GM12878 (cell line): ENCODE measurements around the gene PROX2. TPM values are rescaled to one million over a fixed set of nuclear protein-coding genes. Genes with fewer than 3 reads are reported as not detected.

Experiments used
- ATAC-seq: fragments of 200-7000 bp; cut with Tn5 transposase; 3 replicates; pipeline ENCODE4 v1.9.1; 2020; ENCODE audit warnings: mild to moderate bottlenecking, moderate library complexity
- BruUV-seq: library from RNA; stranded (reverse); fragments of 400-500 nt; replicated peaks from 2 replicates; lab custom pipeline; 2021; lab: Mats Ljungman, UMichigan
- CTCF ChIA-PET: fragments of 300-600 bp; sonication (Branson Sonifier 250); formaldehyde crosslinking; extraction: SDS; loops from one replicate; lab custom pipeline; 2021; ENCODE audit warnings: inconsistent platforms; lab: Yijun Ruan, JAX
- POLR2A ChIA-PET: fragments of 350-600 bp; formaldehyde crosslinking; extraction: SDS; loops from one replicate; lab custom pipeline; 2021; ENCODE audit warnings: inconsistent platforms; lab: Charles Lee
- RAD21 ChIA-PET: fragments of 300-600 bp; sonication (Branson Sonifier 250); formaldehyde crosslinking; loops from one replicate; lab custom pipeline; 2023; ENCODE audit warnings: antibody characterized with exemption; ENCODE audit not compliant: unreplicated experiment; lab: Charles Lee
- SMC1A ChIA-PET: fragments of 300-600 bp; sonication (Branson Sonifier 250); formaldehyde crosslinking; loops from one replicate; lab custom pipeline; 2023; ENCODE audit not compliant: unreplicated experiment, uncharacterized antibody; lab: Charles Lee
- DNase-seq: peaks from one replicate; pipeline ENCODE4 v3.0.0-alpha.2; 2011; ENCODE audit warnings: low read depth, low spot score
- FAIRE-seq: peaks from 3 replicates; lab custom pipeline; 2011; peaks lifted over from hg19 to GRCh38; lab: Jason Lieb, UNC
- H2AFZ ChIP-seq: 2 replicates; pipeline ENCODE4 v1.6.0; 2011; ENCODE audit warnings: low read depth, low read length, control low read depth; ENCODE audit not compliant: control insufficient read depth
- H3K27ac ChIP-seq: 2 replicates; pipeline ENCODE4 v1.5.1; 2011; ENCODE audit warnings: control low read depth; ENCODE audit not compliant: control insufficient read depth, insufficient read depth
- H3K27me3 ChIP-seq, 2 experiments: replicated peaks in 1 of 2; 2 replicates each; pipeline versions ENCODE4 v1.6.0 to v1.6.1; 2011; ENCODE audit warnings: low read length in 1 of 2; ENCODE audit not compliant: control insufficient read depth in 2 of 2, insufficient read depth in 2 of 2
- H3K36me3 ChIP-seq, 2 experiments: 2 replicates each; pipeline ENCODE4 v1.5.1; 2011; ENCODE audit warnings: low read length in 1 of 2; ENCODE audit not compliant: control insufficient read depth in 2 of 2, insufficient read depth in 2 of 2
- H3K4me1 ChIP-seq: 2 replicates; pipeline ENCODE4 v1.6.1; 2011; ENCODE audit warnings: mild to moderate bottlenecking, low read length, moderate library complexity, mixed read lengths; ENCODE audit not compliant: control insufficient read depth, insufficient read depth
- H3K4me2 ChIP-seq: 2 replicates; pipeline ENCODE4 v1.6.0; 2011; ENCODE audit warnings: control low read depth; ENCODE audit not compliant: control insufficient read depth, insufficient read depth
- H3K4me3 ChIP-seq: fragments of 200-600 bp; sonication (generic); 2 replicates; pipeline ENCODE4 v1.5.1; 2016
- H3K79me2 ChIP-seq: 2 replicates; pipeline ENCODE4 v1.6.0; 2011; ENCODE audit warnings: low read length; ENCODE audit not compliant: control insufficient read depth, insufficient read depth
- H3K9ac ChIP-seq: 2 replicates; pipeline ENCODE4 v1.8.0; 2011; ENCODE audit warnings: low read length, control low read depth, mixed read lengths; ENCODE audit not compliant: control insufficient read depth, insufficient read depth
- H3K9me3 ChIP-seq: replicated peaks from 3 replicates; pipeline ENCODE4 v1.5.1; 2011; ENCODE audit warnings: mild to moderate bottlenecking, low read length; ENCODE audit not compliant: control insufficient read depth, insufficient read depth
- H4K20me1 ChIP-seq: 2 replicates; pipeline ENCODE4 v1.6.0; 2011; ENCODE audit not compliant: control insufficient read depth, insufficient read depth
- EZH2 ChIP-seq: IDR thresholded peaks from 2 replicates; pipeline ENCODE4 v1.6.1; 2012; ENCODE audit warnings: low read depth, mild to moderate bottlenecking, control low read depth, inconsistent platforms, low read length, borderline replicate concordance; ENCODE audit not compliant: control insufficient read depth
- JUNB ChIP-seq: IDR thresholded peaks from 2 replicates; pipeline ENCODE4 v1.6.1; 2016; ENCODE audit warnings: antibody characterized with exemption, mild to moderate bottlenecking
- MXI1 ChIP-seq: fragments of 150-350 bp; IDR thresholded peaks from 2 replicates; pipeline ENCODE4 v1.6.1; 2011; ENCODE audit warnings: low read depth, mild to moderate bottlenecking, inconsistent platforms, low read length, improper control_type of control experiment
- POLR2A ChIP-seq: IDR thresholded peaks from 2 replicates; pipeline ENCODE4 v1.6.1; 2011; ENCODE audit warnings: low read depth, mild to moderate bottlenecking, low read length
- POLR2AphosphoS2 ChIP-seq: IDR thresholded peaks from 2 replicates; pipeline ENCODE4 v1.6.1; 2011; ENCODE audit warnings: low read depth, mild to moderate bottlenecking, low read length, improper control_type of control experiment, moderate library complexity
- POLR2AphosphoS5 ChIP-seq: IDR thresholded peaks from 2 replicates; pipeline ENCODE4 v1.6.1; 2011; ENCODE audit warnings: mild to moderate bottlenecking, low read length, inconsistent platforms
- SRF ChIP-seq, 2 experiments: IDR thresholded peaks; 2 replicates each; pipeline ENCODE4 v1.6.1; 2011; ENCODE audit warnings: low read depth in 2 of 2, low read length in 2 of 2, mild to moderate bottlenecking in 1 of 2, moderate library complexity in 1 of 2
- USF1 ChIP-seq: IDR thresholded peaks from 2 replicates; pipeline ENCODE4 v1.6.1; 2011; ENCODE audit warnings: borderline replicate concordance, low read depth, mild to moderate bottlenecking, moderate library complexity, mixed read lengths, low read length; ENCODE audit not compliant: insufficient read depth; ENCODE audit errors: extremely low read length
- WRNIP1 ChIP-seq: IDR thresholded peaks from 2 replicates; pipeline ENCODE4 v1.6.1; 2011; ENCODE audit warnings: low read depth, low read length, improper control_type of control experiment, borderline replicate concordance
- WGBS: methylation state at CpG from one replicate; pipeline ENCODE4 v1.1.6; 2016; ENCODE audit warnings: low lambda C conversion rate; ENCODE audit not compliant: insufficient replicate concordance, insufficient coverage; ENCODE audit errors: missing lambda C conversion rate; 5-methylcytosine and 5-hydroxymethylcytosine counted together
- in situ Hi-C: fragments of 300-500 bp; cut with MboI; formaldehyde crosslinking; loops from 9 replicates; pipeline ENCODE4 v1.14.3; 2018; ENCODE audit warnings: mixed read lengths
- intact Hi-C: fragments of 100-400 bp; cut with micrococcal nuclease; formaldehyde crosslinking; loops from one replicate; pipeline ENCODE4 v1.14.2; 2022; ENCODE audit not compliant: unreplicated experiment
- polyA plus RNA-seq, 11 experiments: library from polyadenylated mRNA; depleted of rRNA in 4 of 11; unstranded in 6 of 11; stranded (reverse) in 5 of 11; fragments of >200 nt; fragmentation: Nextera tagmentation in 4 of 11; fragmentation: Illumina TruSeq in 1 of 11; extraction: Ambion mirVana in 4 of 11; extraction: Trizol in 1 of 11; gene quantifications; 1 replicate in 1 of 11; 2 replicates in 10 of 11; pipeline versions ENCODE4 v1.2.1 to v1.2.3, GENCODE V29; 2011 to 2016; ENCODE audit warnings: inconsistent platforms in 2 of 11, missing spikeins in 2 of 11, low read depth in 1 of 11
- total RNA-seq, 4 experiments: library from RNA; depleted of rRNA in 3 of 4; stranded (reverse); fragments of >200 nt in 3 of 4; fragmentation: Illumina TruSeq in 1 of 4; extraction: Trizol in 1 of 4; gene quantifications; 2 replicates each; pipeline versions ENCODE4 v1.2.1 to v1.2.3, GENCODE V29; 2013 to 2021
- TF ChIP-seq, protein P1 (sequence below): IDR thresholded peaks from 2 replicates; pipeline ENCODE4 v1.6.1; 2011; ENCODE audit warnings: low read depth, low read length, improper control_type of control experiment, borderline replicate concordance

The PROX2 gene
- total and polyA plus RNA-seq, 10 of the 15 experiments (the other 5 are each of a cell fraction or from before 2014, with no cell fraction given) = 0.04 to 0.42 (median 0.19) TPM

- SMC1A ChIA-PET = interaction anchor here (10.3 kb wide), 1 partner anchor 44 kb away, joined by 165 read pairs; no protein-coding TSS in a partner anchor
- no peak for DNase-seq
- H3K9ac ChIP-seq = no peak overlapping the region
- H4K20me1 ChIP-seq = no peaks in the 10 kb centered on the region
- H3K27me3 ChIP-seq = no peaks in the 10 kb centered on the region
- TF ChIP-seq WRNIP1 (no peak), SRF (IDR thresholded peaks at IDR 0.05; ENCODE audit: low read depth in 2 of 2, low read length in 2 of 2) (no peak), MXI1 (no peak), POLR2AphosphoS2 (no peak), JUNB (no peak), POLR2AphosphoS5 (peak; percentile 46), USF1 (no peak), EZH2 (no peak), POLR2A (0 out of 2 replicates have a peak, but pooled peaks have one; percentile 42)
- TF ChIP-seq, protein P1, sequence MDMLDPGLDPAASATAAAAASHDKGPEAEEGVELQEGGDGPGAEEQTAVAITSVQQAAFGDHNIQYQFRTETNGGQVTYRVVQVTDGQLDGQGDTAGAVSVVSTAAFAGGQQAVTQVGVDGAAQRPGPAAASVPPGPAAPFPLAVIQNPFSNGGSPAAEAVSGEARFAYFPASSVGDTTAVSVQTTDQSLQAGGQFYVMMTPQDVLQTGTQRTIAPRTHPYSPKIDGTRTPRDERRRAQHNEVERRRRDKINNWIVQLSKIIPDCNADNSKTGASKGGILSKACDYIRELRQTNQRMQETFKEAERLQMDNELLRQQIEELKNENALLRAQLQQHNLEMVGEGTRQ = no peak
- no peaks in the 10 kb centered on the region for H3K9me3 ChIP-seq
- H3K36me3 ChIP-seq = peaks cover 25 to 35% of the 10 kb centered on the region in 2 experiments
- H3K79me2 ChIP-seq = no peaks in the 10 kb centered on the region
- CTCF ChIA-PET = interaction anchor here (7.0 to 26.0 kb wide), 2 partner anchors 26 to 44 kb away, joined by 73 to 552 read pairs; partner anchors contain the start of gene PROX2
- no peak for ATAC-seq
- POLR2A ChIA-PET = no interaction called here
- FAIRE-seq = no peak
- H2AFZ ChIP-seq = no peak overlapping the region
- H3K4me1 ChIP-seq = peaks cover 4% of the 10 kb centered on the region; the same call in 1 of the 2 replicates
- H3K4me2 ChIP-seq = no peak overlapping the region
- in situ Hi-C loops (no loop called here), intact Hi-C loops (no loop called here)
- no peak overlapping the region for H3K4me3 ChIP-seq
- H3K27ac ChIP-seq = peak overlapping the region; percentile 9; the same call in 1 of the 2 replicates
- WGBS = 11% methylated on average over 9 of the region's 10 CpGs
- TSS peak; percentile 57 for BruUV-seq
- RAD21 ChIA-PET = interaction anchor here (5.6 kb wide), 1 partner anchor 42 kb away, joined by 114 read pairs; no protein-coding TSS in a partner anchor
These were observed 27.2 kb upstream of the PROX2 start for GRCh38 chr14:74902941-74903705.
